ENCODE results near the gene ACSL4. TPM values are rescaled to one million over a fixed set of nuclear protein-coding genes. Genes with fewer than 3 reads are reported as not detected.
"Not testable (repeated sequence)": the region's sequence is repeated elsewhere in the genome, so short reads cannot be mapped to it uniquely, and the experiment has no call there.

ACSL4 gene
- total RNA-seq, 1 donor from 2014 or later = 39.8 TPM

DNA sequence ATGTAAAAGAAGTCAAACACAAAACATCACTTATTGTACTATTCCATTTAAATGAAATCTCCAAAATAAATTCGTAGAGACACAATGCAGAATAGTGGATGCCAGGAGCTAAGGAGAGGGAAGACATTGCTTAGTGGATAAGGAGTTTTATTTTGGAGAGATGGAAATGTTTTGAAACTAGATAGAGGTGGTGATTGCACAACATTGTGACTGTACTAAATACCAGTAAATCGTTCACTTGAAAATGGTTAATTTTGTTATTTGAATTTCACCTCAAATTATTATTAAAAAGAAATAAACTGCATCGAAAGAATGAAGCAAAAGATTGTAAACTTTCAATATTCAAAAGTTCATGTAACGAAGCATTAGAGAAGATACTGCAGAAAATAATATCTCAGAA lies 9.7 kb upstream of the ACSL4 start:
- intact Hi-C loops (cut with DNase I) = no loop called here
- no peaks in the 10 kb centered on the region for H3K4me1 ChIP-seq
- H3K27me3 ChIP-seq = no peaks in the 10 kb centered on the region
- TF ChIP-seq POLR2AphosphoS5 (IDR thresholded peaks at IDR 0.05; ENCODE audit: insufficient read depth in 1 of 2, low read depth in 1 of 2) (no peak), POLR2A (IDR thresholded peaks at IDR 0.05) (no peak)
- TF ChIP-seq, protein P1, sequence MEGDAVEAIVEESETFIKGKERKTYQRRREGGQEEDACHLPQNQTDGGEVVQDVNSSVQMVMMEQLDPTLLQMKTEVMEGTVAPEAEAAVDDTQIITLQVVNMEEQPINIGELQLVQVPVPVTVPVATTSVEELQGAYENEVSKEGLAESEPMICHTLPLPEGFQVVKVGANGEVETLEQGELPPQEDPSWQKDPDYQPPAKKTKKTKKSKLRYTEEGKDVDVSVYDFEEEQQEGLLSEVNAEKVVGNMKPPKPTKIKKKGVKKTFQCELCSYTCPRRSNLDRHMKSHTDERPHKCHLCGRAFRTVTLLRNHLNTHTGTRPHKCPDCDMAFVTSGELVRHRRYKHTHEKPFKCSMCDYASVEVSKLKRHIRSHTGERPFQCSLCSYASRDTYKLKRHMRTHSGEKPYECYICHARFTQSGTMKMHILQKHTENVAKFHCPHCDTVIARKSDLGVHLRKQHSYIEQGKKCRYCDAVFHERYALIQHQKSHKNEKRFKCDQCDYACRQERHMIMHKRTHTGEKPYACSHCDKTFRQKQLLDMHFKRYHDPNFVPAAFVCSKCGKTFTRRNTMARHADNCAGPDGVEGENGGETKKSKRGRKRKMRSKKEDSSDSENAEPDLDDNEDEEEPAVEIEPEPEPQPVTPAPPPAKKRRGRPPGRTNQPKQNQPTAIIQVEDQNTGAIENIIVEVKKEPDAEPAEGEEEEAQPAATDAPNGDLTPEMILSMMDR (IDR thresholded peaks at IDR 0.05) = no peak
- no peak overlapping the region for H3K4me3 ChIP-seq
- no peak overlapping the region for H3K27ac ChIP-seq
- DNase-seq (ENCODE audit: extremely low spot score in 2 of 2) = no peak
- H3K9me3 ChIP-seq = no peaks in the 10 kb centered on the region
- no peaks in the 10 kb centered on the region for H3K36me3 ChIP-seq

DNA sequence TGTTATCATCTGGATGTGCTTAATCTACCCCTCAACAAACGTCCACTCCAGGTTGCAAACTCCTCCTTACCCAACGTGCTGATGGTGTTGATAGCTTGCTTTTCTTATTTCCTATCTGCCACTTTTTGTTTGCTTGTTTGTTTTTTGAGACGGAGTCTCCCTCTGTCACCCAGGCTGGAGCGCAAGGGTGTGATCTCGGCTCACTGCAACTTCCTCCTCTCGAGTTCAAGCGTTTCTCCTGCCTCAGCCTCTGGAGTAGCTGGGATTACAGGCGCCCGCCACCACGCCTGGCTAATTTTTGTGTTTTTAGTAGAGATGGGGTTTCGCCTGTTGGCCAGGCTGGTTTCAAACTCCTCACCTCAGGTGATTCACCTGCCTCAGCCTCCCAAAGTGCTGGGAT lies 7.8 kb upstream of the ACSL4 start:
- H3K27ac ChIP-seq; H3K27me3 ChIP-seq; H3K4me1 ChIP-seq; intact Hi-C loops (cut with DNase I); DNase-seq (ENCODE audit: extremely low spot score in 2 of 2); H3K9me3 ChIP-seq; H3K36me3 ChIP-seq; H3K4me3 ChIP-seq: not testable (repeated sequence)

DNA sequence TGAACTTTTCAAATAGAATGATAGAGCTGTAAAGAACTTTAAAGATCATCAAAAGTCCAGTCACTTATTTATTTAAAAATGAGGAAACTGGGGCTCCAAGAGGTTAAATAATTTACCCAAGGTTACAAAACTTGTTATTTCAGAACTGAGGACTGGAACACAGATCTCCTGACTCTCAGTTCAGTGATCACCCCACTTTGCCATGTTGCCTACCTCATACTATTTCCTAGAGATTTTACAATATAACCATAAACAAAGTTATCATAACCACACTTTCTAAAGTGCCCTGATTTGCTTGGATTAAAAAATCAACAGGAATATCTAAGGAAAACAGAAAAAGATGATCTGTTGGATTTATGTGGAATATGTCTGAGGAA lies 7.4 kb upstream of the ACSL4 start:
- no peaks in the 10 kb centered on the region for H3K4me1 ChIP-seq
- no peaks in the 10 kb centered on the region for H3K9me3 ChIP-seq
- intact Hi-C loops (cut with DNase I) = no loop called here
- H3K27ac ChIP-seq = no peak overlapping the region
- TF ChIP-seq, protein P1 (IDR thresholded peaks at IDR 0.05) = no peak
- no peak for TF ChIP-seq POLR2A (IDR thresholded peaks at IDR 0.05)
- DNase-seq (ENCODE audit: extremely low spot score in 2 of 2) = no peak
- H3K4me3 ChIP-seq = no peak overlapping the region
- no peaks in the 10 kb centered on the region for H3K36me3 ChIP-seq
- H3K27me3 ChIP-seq = no peaks in the 10 kb centered on the region

DNA sequence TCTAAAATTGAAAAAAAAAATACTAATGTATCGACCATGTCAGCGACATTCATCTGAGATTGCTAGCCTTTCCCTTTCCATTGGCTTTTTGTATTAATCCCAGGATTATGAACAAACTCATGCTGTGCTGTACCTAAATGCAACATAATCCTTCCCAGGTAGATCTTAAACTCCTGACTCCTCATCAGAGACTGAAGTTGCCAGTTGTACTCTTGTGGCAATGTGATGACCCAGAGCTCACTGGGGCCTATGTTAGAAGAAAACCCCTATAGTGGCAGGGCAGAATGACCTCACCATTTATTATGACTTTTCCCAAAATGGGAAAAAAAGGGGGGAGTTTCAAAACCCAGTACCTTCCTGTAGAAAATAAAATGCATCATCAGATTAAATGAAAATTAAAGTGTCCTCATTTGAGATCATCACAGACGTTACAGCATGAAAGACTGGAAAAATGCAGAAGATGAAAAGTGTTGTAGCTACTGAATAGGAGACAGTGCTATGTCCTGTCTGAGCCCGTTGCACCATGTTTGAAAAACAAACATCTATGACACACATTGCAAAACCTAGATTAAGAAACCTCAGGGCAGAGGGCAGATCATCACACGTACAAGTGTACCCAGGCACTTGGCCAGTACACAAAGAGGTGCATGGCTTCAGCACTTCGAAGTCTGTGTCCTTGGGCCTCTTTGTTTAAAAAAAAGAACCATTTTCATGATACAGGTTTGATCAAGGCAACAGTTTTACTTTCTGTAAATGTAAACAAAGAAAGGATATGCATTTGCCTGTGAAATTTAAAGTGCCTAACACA lies 6.8 kb upstream of the ACSL4 start:
- Histone ChIP-seq H3K4me1 (no peaks in the 10 kb centered on the region), H3K27ac (no peak overlapping the region)

DNA sequence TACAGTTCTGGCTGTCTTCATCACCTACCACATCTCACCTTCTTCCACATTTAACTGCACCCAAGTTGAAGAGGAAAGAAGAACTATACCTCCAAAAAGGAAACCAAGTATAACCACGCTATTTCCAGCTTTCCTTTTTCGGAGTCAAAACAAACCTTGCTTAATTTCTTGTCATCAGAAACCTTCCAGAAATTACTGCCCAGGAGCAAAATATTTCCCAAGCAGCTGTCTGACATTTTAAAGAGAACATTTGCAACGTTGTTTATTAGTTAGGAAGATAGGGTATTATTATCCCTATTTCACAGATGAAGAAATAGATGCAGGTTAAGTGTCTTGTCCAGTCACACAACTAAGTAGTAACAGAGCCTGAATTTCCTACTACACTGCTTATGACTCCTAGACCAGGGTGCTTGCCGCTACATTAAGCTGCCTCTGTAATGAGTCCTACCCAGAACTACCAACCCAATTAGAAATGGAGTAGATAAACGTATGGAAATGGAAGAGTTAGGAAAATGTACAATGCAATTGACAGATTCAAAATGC lies 2.2 kb upstream of the ACSL4 start:
- Histone ChIP-seq H3K9me3 (no peaks in the 10 kb centered on the region), H3K4me1 (no peaks in the 10 kb centered on the region), H3K4me3 (no peak overlapping the region), H3K36me3 (no peaks in the 10 kb centered on the region), H3K27ac (no peak overlapping the region), H3K27me3 (no peaks in the 10 kb centered on the region)
- intact Hi-C loops (cut with DNase I) = no loop called here
- DNase-seq (ENCODE audit: extremely low spot score in 2 of 2) = no peak
- no peak for TF ChIP-seq POLR2AphosphoS5 (IDR thresholded peaks at IDR 0.05; ENCODE audit: insufficient read depth in 1 of 2, low read depth in 1 of 2)
- TF ChIP-seq POLR2A (IDR thresholded peaks at IDR 0.05) = no peak
- TF ChIP-seq, protein P1 (IDR thresholded peaks at IDR 0.05) = no peak

More for the DNA sequence above, 6.8 kb upstream of the ACSL4 start:
- no peak for DNase-seq (ENCODE audit: extremely low spot score in 2 of 2)
- intact Hi-C loops (cut with DNase I) = no loop called here
- Histone ChIP-seq H3K27me3 (no peaks in the 10 kb centered on the region), H3K4me3 (no peak overlapping the region), H3K9me3 (no peaks in the 10 kb centered on the region), H3K36me3 (no peaks in the 10 kb centered on the region)
- no peak for TF ChIP-seq POLR2A (IDR thresholded peaks at IDR 0.05)

DNA sequence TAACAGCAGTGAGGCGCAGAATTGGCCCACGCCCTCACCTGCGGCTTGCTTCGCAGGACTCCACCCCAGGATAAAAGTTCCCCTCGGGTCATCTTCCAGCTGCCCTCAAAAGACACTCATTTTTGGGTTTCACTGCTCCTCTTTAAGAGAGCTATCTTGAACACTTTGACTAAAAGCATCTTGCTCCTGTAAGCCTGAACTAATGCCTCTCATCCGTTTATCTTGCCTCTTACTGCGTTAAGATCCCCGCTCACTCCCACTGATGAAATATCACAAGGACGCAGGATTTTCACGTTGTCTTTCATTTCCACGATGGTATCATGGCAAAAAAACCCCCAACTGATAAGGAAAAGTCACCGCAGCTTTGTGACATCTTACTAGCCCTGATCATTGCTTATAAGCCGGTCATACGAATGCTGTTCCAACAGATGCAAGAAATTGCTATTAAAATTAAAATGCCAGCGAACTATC lies 591 bp upstream of the ACSL4 start:
- Histone ChIP-seq H3K4me1 (no peaks in the 10 kb centered on the region), H3K36me3 (no peaks in the 10 kb centered on the region), H3K4me3 (peak overlapping the region; percentile 46 to 55), H3K27me3 (no peaks in the 10 kb centered on the region), H3K9me3 (no peaks in the 10 kb centered on the region), H3K27ac (peak overlapping the region; percentile 85)
- no peak for DNase-seq (ENCODE audit: extremely low spot score in 2 of 2)
- intact Hi-C loops (cut with DNase I) = no loop called here
- TF ChIP-seq, protein P1 (IDR thresholded peaks at IDR 0.05) = no peak
- TF ChIP-seq POLR2AphosphoS5 (IDR thresholded peaks at IDR 0.05; ENCODE audit: insufficient read depth in 1 of 2, low read depth in 1 of 2) = peak in 1 of 2 donors; percentile 2

Measured in vagina (tissue), 2 donors.